HG03103 (cell line): ENCODE measurements around the gene GLMP.

Experiments
- ATAC-seq: cut with Tn5 transposase; IDR thresholded peaks from one replicate; pipeline ENCODE4 v1.9.1; 2021; ENCODE audit warnings: low read depth; ENCODE audit not compliant: unreplicated experiment

GLMP gene

DNA sequence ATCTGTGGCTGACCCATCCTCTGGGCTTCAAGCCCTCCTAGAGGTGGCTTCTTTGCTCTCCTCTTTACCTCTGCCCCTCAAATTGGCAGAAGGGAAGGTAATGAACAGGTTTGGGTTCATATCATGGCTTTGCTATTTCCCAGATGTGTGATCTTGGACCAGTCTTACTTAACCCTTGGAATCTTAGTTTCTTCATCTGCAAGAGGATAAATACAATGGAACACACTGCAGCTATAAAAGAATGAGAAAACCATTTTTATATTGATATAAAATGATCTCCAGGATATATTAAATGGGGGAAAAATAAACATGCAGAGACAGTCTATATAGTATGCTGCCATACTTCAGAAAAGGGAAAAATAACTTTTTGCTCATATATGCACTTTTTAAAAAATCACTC, 5.6 kb downstream of the GLMP start:
- no peak for ATAC-seq

DNA sequence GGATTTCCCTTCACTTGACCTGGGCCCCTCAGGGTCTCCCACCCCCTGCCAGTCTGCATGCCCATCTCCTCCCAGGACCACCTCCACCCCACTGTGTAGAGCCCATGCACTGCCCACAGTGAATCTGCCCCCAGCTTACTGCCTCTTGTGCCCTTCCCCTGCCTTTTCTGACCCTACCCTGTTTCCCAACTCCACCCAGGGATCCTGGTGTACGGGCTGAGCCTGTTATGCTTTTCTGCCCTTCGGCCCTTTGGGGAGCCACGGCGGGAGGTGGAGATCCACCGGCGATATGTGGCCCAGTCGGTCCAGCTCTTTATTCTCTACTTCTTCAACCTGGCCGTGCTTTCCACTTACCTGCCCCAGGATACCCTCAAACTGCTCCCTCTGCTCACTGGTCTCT, 9.4 kb downstream of the GLMP start:
- no peak for ATAC-seq

GRCh38 chr1:156285437-156285836, 10.0 kb downstream of the GLMP start:
- no peak for ATAC-seq

- no peak for ATAC-seq
These were observed 10.7 kb downstream of the GLMP start for GRCh38 chr1:156284757-156285156.

DNA sequence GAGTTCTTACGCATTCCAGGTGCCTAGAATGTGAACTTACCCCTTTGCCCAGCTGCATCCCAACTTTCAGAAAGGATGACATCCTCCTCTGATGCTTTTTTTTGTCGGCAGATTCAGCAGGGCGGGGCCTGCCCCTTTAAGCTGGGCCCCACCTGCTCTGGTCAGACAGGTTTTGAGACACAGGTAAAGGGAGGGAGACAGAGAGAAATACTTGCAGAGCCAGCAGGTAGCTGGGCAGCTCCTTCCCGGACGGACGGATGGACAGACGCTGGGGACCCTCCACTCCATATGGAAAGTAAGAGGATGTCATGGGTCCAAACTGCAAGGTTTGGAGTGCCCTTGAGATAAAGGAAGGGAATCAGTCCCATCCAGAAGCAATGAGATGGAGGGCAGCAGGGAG, 11.4 kb downstream of the GLMP start, which contains the start of gene TMEM79:
TSS of gene TMEM79 (plus strand) at position 214 of the 400 bp plus-strand sequence. CDS start 902 bp downstream, outside the sequence.
- ATAC-seq, result no peak

GRCh38 chr1:156283521-156283920, 12.0 kb downstream of the GLMP start:
- no peak for ATAC-seq

GRCh38 chr1:156282479-156283222, 12.8 kb downstream of the GLMP start, which contains the start of gene SMG5:
SMG5 (minus strand) TSS chr1:156282825; CDS start chr1:156282680, 145 bp downstream.
- ATAC-seq, result peak; percentile 78

GRCh38 chr1:156281693-156282478, 13.6 kb downstream of the GLMP start:
- no peak for ATAC-seq

DNA sequence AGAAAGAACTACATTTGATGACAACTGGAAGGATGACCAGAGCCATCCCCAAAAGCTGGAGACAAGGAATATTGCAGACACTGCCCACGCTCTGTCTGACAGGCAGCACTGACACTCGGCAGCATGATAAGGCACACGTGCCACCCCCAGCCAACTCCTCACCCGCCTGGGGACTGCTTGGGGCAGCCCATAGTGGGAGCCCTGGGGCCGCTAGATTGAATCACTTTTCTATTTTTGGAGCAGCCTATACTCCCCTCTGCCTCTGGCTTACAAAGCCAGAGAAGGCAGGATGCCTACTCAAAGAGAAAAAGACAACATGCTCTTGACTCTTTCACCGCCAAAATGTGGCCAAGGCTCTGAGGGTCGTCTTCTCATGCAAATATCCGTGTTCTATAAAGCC, 14.2 kb downstream of the GLMP start:
- no peak for ATAC-seq

GRCh38 chr1:156279837-156280236, 15.6 kb downstream of the GLMP start:
- no peak for ATAC-seq

GRCh38 chr1:156276966-156277381, 18.5 kb downstream of the GLMP start:
- no peak for ATAC-seq

DNA sequence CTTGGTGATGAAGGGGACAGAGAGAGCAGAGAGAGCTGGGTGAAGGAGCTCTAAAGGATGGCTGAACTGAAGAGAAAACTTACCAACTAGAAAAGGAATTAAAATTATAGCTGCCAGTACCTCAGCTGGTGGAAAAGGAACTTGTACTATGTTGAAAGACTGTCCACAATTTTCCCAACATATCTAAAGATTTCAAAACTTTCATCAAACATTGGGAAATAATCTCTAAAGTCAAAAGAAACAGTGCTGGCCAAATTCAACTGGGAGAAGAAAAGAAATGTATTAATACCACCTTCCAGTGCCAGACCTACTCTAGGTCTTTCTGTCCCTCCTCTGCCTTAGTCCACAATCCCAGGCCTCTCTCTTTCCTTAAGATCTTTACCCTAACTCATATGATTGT, 18.9 kb downstream of the GLMP start:
- no peak for ATAC-seq

DNA sequence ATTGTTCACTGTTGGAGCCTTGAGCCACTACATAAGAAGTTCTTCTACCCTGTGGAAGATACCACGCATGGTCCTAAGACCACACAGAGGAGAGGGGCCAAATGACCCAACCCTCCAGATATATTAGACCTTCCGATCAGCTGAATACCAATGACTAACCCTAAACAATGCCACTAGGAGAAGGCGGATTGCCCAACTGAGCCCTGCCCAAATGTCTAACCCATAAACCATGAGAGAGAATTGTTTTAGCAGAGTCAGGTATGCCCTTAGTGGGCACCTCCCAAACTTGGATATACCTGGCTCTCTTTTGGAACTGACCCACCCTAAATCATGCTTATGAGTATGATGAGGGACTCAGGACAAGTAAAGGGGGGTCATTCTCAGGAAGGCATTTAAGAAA, 25.2 kb downstream of the GLMP start:
- no peak for ATAC-seq

- ATAC-seq, result no peak
These were observed 27.1 kb downstream of the GLMP start for GRCh38 chr1:156268336-156268735.

DNA sequence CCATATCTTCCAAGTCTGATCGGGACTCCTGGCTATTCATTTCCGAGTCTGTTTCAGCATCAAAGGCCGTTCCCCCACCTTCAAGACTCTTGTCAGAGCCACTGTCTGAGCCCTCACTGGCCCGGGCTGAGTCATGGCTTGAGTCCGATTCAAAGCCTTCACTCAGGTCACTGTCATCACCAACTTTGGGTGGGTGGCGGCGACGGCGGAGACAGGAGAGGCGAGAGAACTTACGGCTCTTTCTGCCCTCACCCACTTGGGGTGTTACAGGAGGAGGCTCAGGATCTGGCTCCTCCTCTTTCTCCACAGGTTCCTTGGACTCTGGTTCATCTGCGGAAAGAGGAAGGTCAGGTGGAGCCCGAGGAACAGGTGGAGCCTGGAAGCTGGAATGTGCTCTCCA, 29.4 kb downstream of the GLMP start:
- ATAC-seq, result no peak

DNA sequence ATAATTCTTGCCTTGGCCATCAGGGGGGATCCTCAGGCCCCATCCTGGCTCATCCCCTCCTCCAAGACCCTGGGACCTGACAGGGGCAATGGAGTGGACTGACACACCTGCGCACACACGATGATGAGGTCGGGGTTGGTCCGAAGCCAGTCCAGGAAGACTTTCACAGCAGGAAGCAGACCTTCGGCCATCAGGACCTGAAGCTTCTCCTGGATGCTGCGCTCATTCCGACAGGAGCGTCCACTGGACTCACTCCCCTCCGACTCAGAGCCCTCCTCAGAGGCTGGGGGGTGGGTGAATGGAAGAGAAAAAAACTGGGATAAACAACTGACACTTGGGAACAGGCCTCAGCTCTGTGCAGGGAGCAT, 32.2 kb downstream of the GLMP start:
- no peak for ATAC-seq

DNA sequence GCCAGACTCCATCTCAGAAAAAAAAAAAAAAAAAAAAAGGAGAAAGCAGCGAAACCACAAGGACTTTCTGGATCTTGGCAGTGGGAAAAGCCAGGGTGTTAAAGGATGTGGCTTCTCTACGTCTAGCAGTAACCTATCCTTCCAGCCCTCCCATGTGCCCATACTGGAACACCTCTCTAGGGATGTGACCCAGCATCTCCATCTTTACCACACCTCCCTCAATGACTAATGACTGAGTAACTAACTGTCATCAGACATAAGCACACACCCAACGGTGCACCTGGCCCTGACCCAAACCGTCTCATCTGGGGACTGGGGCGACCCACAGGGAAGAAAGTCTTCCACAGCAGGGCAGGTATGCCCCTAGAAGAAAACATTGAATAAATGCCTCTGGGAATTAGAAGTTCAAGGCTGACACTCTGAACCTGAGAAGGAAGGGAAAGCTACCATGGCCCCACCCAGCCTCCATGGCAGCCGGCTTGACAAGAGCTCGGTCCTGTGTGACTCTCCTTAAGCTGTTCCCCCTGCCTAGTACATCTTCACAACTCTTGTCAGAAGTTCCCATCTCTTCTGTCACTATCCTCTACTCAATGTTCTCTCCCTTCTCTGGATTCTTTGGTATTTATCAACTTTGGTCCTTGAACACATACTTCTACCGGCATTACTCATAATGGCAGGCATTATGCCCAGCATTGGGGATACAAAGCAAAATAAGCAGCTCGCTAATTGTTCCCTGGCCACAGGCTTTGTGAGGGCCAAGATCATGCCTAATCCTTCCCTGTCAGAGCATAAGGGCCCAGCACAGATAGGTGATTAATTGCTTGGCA, 32.8 kb downstream of the GLMP start:
- ATAC-seq, result no peak

DNA sequence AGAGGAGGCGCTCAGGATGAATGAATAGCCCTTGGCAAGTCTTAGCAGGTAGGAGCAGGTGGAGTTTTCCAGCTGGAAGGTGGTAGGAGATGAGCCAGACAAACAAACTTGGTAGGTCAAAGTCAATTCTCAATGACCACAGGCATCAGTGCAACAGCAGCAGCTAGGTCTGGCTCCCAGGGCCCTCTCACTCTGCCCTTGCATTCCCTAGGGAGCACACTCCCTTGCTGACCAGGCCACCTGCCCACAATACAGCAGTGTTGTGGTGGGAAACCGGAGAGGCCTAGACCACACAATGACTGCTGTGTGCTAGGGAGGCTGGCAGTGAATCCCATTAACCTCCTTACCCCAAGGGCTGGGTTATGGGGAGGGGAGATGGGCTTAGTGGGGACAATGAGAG, 34.6 kb downstream of the GLMP start:
- no peak for ATAC-seq

GRCh38 chr1:156259805-156260204, 35.7 kb downstream of the GLMP start:
- no peak for ATAC-seq

- ATAC-seq, result no peak
These were observed 36.6 kb downstream of the GLMP start for GRCh38 chr1:156258859-156259258.

DNA sequence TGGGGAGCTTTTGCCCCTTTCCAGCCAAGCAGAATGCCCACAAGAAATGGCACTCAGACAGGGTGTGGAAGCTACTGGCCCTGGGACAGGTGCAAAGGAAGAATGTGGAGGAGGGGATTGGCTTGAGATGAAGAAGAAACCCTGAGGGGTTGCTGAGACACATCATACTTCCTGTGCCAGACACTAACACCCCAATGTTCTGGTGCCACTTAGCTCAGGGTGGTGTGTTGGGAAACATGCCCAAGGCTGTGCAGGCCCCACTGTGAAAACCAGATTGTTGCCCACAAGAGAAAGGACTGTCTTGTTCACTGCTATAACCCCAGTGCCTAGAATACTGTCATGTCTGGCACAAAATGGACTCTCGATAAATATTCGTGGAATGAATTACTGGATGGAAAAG, 37.8 kb downstream of the GLMP start:
- no peak for ATAC-seq
